Muscle of arm (tissue), 12 donors: ENCODE measurements around the gene PPP1R36. TPM values are rescaled to one million over a fixed set of nuclear protein-coding genes. Genes with fewer than 3 reads are reported as not detected.
"Not testable (repeated sequence)": the region's sequence is repeated elsewhere in the genome, so short reads cannot be mapped to it uniquely, and the experiment has no call there.

Experiments
- DNase-seq: peaks from one replicate; pipeline ENCODE4 v3.0.0-alpha.2; 2013
- polyA plus RNA-seq, 12 donors: library from polyadenylated mRNA; unstranded; fragments of 120-200 nt; gene quantifications; one replicate each; pipeline ENCODE4 v1.2.1, GENCODE V29; 2013; ENCODE audit not compliant: insufficient read length in 12 of 12

PPP1R36 gene
- polyA plus RNA-seq, 12 donors = 0.24 to 0.73 (median 0.39) TPM; not detected in 4

DNA sequence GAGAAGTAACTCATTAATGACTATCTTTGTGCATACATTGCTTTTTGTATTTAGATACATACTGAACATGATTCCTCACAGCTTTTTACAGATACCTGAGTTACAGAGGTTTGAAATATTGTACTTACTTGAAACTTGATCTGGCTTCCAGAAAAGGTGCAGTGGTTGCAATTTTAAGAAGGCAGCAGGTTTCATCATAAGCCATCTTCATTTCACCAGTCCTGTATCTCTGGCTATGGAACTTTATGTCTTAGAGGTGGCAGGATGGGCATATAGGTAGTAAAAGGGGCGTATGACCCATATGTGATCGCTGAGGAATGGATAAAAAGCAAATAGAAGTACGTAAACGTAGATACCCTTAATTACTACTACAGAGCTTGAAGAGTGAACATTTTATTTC, 31.5 kb upstream of the PPP1R36 start:
- no peak for DNase-seq

DNA sequence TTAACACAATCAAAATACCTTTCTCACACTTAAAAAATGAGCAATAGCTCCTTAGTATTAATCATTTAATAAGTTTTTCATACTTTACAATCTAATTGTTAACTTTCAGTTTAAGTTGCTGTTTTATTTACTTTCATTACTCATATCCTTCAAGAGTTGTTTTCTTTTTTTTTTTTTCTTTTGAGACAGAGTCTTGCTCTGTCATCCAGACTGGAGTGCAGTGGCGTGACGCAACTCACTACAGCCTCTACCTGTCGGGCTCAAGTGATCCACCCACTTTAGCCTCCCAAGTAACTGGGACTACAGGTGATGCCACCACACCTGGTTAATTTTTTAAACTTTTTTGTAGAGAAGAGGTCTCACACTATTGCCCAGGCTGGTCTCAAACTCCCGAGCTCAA, 29.1 kb upstream of the PPP1R36 start:
- no peak for DNase-seq

DNA sequence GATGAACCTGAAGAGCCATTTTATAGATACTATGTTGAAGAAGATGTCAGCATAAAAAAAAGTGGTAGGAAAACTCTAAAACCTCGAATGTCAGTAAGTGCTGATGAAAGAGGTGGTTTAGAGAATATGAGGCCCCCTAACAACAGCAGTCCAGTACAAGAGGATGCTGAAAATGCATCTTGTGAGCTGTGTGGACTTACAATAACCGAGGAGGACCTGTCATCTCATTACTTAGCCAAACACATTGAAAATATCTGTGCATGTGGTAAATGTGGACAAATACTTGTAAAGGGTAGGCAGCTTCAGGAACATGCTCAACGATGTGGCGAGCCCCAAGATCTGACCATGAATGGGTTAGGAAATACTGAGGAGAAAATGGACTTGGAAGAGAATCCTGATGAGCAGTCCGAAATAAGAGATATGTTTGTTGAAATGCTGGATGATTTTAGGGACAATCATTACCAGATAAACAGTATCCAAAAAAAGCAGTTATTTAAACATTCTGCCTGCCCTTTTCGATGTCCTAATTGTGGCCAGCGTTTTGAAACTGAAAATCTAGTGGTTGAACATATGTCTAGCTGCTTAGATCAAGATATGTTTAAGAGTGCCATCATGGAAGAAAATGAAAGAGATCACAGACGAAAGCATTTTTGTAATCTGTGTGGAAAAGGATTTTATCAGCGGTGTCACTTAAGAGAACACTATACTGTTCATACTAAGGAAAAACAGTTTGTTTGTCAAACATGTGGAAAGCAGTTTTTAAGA, 27.0 kb upstream of the PPP1R36 start:
- no peak for DNase-seq

DNA sequence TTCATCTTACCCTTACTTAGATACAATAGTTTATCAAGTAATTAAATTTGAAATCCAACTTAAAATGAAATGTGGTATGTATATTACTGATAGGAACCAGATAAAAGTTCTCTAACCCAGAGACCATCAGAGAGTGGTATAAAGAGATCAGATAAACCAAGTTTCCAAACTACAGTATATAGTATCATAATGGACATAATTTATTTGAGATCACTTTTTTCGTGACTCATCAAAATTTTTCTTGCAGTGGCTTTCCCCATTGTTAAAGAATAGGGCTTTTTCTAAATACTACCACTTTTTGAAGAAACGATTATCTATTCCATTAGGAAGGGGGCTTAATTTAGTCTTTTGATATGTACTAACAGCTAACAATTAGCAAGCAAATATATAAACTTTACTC, 24.4 kb upstream of the PPP1R36 start:
- DNase-seq = no peak

GRCh38 chr14:64531567-64531966, 18.2 kb upstream of the PPP1R36 start:
- DNase-seq = no peak

- DNase-seq = no peak
These were observed 13.1 kb upstream of the PPP1R36 start for GRCh38 chr14:64536488-64537245.

DNA sequence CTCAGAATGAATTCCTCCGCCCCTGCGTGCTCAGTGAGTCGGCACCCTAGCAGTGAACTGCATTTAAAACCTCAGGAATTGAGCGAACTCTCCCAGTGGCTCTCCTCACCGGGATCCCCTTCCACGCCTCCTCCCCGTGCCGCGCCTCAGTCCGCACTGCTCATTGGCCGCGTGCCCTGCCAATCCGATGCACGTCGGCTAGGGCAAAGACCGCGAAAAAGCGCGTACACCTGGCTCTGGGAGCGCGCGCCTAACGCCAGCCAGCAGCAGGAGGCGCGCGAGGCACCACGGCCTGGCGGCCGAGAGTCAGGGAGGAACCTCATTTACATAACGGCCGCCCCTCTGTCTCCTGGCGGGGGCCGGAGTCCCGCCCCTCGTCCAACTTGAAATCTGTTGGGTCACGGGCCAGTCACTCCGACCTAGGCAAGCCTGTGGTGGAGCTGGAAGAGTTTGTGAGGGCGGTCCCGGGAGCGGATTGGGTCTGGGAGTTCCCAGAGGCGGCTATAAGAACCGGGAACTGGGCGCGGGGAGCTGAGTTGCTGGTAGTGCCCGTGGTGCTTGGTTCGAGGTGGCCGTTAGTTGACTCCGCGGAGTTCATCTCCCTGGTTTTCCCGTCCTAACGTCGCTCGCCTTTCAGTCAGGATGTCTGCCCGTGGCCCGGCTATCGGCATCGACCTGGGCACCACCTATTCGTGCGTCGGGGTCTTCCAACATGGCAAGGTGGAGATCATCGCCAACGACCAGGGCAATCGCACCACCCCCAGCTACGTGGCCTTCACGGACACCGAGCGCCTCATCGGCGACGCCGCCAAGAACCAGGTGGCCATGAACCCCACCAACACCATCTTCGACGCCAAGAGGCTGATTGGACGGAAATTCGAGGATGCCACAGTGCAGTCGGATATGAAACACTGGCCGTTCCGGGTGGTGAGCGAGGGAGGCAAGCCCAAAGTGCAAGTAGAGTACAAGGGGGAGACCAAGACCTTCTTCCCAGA, 9.3 kb upstream of the PPP1R36 start, which contains the start of gene HSPA2:
TSS of gene HSPA2 (plus strand) at position 534 of the 995 bp plus-strand sequence. CDS start at position 643, 109 bp downstream.
- peak; percentile 96 for DNase-seq

GRCh38 chr14:64541261-64541971, 8.3 kb upstream of the PPP1R36 start:
- DNase-seq = peak; percentile 41

DNA sequence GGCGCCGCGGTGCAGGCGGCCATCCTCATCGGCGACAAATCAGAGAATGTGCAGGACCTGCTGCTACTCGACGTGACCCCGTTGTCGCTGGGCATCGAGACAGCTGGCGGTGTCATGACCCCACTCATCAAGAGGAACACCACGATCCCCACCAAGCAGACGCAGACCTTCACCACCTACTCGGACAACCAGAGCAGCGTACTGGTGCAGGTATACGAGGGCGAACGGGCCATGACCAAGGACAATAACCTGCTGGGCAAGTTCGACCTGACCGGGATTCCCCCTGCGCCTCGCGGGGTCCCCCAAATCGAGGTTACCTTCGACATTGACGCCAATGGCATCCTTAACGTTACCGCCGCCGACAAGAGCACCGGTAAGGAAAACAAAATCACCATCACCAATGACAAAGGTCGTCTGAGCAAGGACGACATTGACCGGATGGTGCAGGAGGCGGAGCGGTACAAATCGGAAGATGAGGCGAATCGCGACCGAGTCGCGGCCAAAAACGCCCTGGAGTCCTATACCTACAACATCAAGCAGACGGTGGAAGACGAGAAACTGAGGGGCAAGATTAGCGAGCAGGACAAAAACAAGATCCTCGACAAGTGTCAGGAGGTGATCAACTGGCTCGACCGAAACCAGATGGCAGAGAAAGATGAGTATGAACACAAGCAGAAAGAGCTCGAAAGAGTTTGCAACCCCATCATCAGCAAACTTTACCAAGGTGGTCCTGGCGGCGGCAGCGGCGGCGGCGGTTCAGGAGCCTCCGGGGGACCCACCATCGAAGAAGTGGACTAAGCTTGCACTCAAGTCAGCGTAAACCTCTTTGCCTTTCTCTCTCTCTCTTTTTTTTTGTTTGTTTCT, 7.6 kb upstream of the PPP1R36 start:
- DNase-seq = no peak

DNA sequence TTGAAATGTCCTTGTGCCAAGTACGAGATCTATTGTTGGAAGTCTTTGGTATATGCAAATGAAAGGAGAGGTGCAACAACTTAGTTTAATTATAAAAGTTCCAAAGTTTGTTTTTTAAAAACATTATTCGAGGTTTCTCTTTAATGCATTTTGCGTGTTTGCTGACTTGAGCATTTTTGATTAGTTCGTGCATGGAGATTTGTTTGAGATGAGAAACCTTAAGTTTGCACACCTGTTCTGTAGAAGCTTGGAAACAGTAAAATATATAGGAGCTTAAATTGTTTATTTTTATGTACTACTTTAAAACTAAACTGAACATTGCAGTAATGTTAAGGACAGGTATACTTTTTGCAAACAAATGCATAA, 6.9 kb upstream of the PPP1R36 start:
- DNase-seq = no peak

- no peak for DNase-seq
These were observed 5.0 kb upstream of the PPP1R36 start for GRCh38 chr14:64544607-64545312.

DNA sequence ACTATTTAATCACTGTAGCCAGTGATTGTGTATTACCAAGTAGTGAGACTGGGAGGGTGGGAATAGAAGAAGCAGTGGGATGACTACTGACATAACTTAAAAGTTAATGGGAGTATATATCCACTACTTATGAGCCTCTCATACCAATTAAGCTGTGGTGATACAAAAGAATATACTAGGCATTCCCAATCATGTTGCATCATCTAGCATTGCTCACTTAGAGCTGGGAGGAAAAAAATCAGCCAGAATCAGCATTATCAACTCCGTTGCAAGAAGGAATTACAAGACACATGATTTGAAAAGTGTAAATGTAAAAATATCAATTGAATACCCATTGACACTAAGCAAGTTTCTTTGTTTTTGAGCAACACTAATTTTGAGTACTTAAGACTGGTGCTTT, 745 bp upstream of the PPP1R36 start:
- DNase-seq = no peak

- DNase-seq = no peak
These were observed 1.0 kb downstream of the PPP1R36 start for GRCh38 chr14:64550621-64551333.

DNA sequence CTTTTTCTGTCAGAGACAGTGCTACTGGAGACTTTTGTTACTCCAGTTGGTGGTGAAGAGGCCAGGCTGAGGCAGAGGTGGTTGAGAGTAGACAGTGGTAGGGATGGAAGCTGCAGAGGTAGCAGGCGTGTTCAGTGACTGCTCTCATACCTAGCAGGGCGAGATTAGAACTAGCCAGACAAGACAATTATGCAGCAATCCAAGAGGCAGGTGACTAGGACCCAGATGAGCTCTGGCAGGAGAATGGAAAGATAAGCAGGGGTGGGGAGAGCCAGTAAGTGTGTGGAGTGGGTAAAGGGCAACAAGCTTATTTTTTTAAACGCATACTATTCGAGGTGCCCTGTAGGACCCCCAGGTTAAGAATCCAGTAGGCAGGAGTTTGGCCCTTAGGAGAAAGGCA, 4.8 kb downstream of the PPP1R36 start:
- DNase-seq = no peak

DNA sequence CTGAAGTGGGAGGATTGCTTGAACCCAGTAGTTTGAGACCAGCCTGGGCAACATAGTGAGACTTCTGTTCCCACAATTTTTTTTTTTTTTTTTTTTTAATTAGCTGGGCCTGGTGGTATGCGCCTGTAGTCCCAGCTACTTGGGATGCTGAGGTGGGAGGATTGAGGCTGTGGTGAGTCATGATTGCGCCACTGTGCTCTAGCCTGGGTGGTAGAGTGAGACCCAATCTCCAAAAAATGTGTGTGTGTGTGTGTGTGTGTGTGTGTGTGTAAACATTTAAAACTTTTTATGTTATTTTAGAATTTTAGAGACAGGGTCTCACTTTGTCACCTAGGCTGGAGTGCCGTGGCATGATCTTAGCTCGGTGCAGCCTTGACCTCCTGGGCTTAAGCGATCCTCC, 6.8 kb downstream of the PPP1R36 start:
- no peak for DNase-seq

DNA sequence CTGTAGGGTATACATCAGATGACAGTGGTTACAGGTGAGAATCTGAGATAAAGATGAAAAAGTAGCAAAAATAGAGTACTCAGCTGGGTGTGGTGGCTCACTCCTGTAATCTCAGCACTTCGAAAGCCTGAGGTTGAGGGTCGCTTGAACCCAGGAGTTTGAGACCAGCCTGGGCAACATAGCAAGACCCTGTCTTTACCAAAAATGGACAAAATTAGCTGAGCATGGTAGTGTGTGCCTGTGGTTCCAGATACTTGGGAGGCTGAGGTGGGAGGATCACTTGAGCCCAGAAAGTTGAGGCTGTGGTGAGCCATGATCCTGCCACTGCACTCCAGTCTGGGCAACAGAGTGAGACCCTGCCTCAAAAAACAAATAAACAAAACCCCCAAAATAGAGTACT, 8.5 kb downstream of the PPP1R36 start:
- DNase-seq = not testable (repeated sequence)

GRCh38 chr14:64561631-64562030, 11.9 kb downstream of the PPP1R36 start:
- DNase-seq = no peak

GRCh38 chr14:64562436-64562835, 12.7 kb downstream of the PPP1R36 start:
- no peak for DNase-seq

DNA sequence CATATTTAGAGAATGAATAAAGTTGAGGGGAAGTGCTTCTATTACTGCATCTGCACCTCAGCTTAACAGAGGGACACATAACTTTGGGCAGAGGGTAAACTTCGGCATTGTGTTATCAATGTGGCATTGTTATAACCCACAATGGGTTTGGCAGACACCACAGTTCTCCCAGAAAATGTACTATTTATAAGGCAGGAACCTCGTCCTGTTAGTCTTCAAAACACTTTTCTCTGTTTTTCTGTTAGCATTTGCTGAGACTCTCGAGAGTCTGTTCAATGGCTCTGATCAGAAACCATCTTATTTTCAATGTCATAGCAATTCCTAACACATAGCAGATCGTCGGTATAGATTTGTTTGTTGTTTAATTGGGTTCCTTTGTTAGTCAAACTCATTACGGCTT, 13.9 kb downstream of the PPP1R36 start:
- DNase-seq = no peak
